ENCODE results near the gene MAFG. TPM values are rescaled to one million over a fixed set of nuclear protein-coding genes. Genes with fewer than 3 reads are reported as not detected.

MAFG gene
- total and polyA plus RNA-seq, 2 donors (not counting 1 experiment from before 2014, with no cell fraction given), result 11.3 to 20.6 TPM

- peak overlapping the region; percentile 70 to 85 (median 84) for H3K4me3 ChIP-seq (replicated peaks in 1 of 4; ENCODE audit: control extremely low read depth in 1 of 4, insufficient read depth in 1 of 4, low read depth in 3 of 4, low read length in 4 of 4)
- H3K27me3 ChIP-seq (ENCODE audit: control insufficient read depth, insufficient read depth, low read length), result no peaks in the 10 kb centered on the region
- no peaks in the 10 kb centered on the region for H3K9me3 ChIP-seq (ENCODE audit: control insufficient read depth, insufficient read depth, low read depth, low read length)
- H3K36me3 ChIP-seq (ENCODE audit: control insufficient read depth, insufficient read depth, low read length), result peaks cover 44% of the 10 kb centered on the region
- peak overlapping the region; percentile 32 for H3K27ac ChIP-seq (ENCODE audit: insufficient read depth, low read length)
- H3K9ac ChIP-seq (ENCODE audit: insufficient read depth, low read length), result peak overlapping the region; percentile 72
- H4K20me1 ChIP-seq (ENCODE audit: control insufficient read depth, extremely low read depth, insufficient read depth, low read length), result no peaks in the 10 kb centered on the region
- peaks cover 5% of the 10 kb centered on the region for H3K4me1 ChIP-seq (ENCODE audit: control insufficient read depth, extremely low read depth, insufficient read depth, low read length)
- peaks cover 5% of the 10 kb centered on the region for H3K79me2 ChIP-seq (ENCODE audit: control insufficient read depth, insufficient read depth, low read length)
- peak overlapping the region; percentile 93 for H3K4me2 ChIP-seq (ENCODE audit: extremely low read depth, insufficient read depth, low read length)
- TF ChIP-seq EZH2 (IDR thresholded peaks at IDR 0.05; ENCODE audit: low read length, missing control alignments) (no peak), CTCF (conservative IDR thresholded peaks at IDR 0.05 in 1 of 2, IDR thresholded peaks at IDR 0.05 in 1 of 2; ENCODE audit: low read depth in 1 of 2, low read length in 2 of 2) (no peak)
- no peak for DNase-seq (ENCODE audit: low read depth in 2 of 2)
- no peak overlapping the region for H2AFZ ChIP-seq (ENCODE audit: low read length)
These were observed 17.3 kb downstream of the MAFG start for GRCh38 chr17:81909966-81910839.

DNA sequence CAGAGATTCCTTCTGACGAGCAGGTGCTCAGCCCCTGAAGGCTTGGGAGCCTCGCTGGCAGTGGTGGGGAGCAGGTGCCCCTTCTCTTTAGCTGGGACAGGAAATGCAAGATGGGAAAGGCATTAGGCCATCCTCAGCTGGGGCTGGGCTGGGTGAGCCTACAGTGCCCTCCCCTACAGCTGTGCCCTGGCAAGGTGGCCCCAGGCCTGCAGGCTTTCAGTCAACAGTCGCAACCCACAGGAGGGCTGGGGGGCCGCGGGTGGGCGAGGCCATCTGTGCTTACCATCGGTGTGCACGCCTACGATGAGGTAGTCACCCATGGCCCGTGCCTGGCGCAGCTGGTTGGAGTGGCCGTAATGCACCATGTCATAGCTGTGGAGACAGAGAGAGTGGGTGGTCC, 18.3 kb downstream of the MAFG start:
- H3K36me3 ChIP-seq (ENCODE audit: control insufficient read depth, insufficient read depth, low read length), result peaks cover 41% of the 10 kb centered on the region
- peaks cover 5% of the 10 kb centered on the region for H3K4me1 ChIP-seq (ENCODE audit: control insufficient read depth, extremely low read depth, insufficient read depth, low read length)
- no peak for TF ChIP-seq CTCF (conservative IDR thresholded peaks at IDR 0.05 in 1 of 2, IDR thresholded peaks at IDR 0.05 in 1 of 2; ENCODE audit: low read depth in 1 of 2, low read length in 2 of 2)
- no peak for TF ChIP-seq EZH2 (IDR thresholded peaks at IDR 0.05; ENCODE audit: low read length, missing control alignments)
- no peaks in the 10 kb centered on the region for H3K9me3 ChIP-seq (ENCODE audit: control insufficient read depth, insufficient read depth, low read depth, low read length)
- H2AFZ ChIP-seq (ENCODE audit: low read length), result no peak overlapping the region
- no peak overlapping the region for H3K9ac ChIP-seq (ENCODE audit: insufficient read depth, low read length)
- no peaks in the 10 kb centered on the region for H3K27me3 ChIP-seq (ENCODE audit: control insufficient read depth, insufficient read depth, low read length)
- DNase-seq (ENCODE audit: low read depth in 2 of 2), result no peak
- H3K4me2 ChIP-seq (ENCODE audit: extremely low read depth, insufficient read depth, low read length), result no peak overlapping the region
- H3K27ac ChIP-seq (ENCODE audit: insufficient read depth, low read length), result no peak overlapping the region
- H4K20me1 ChIP-seq (ENCODE audit: control insufficient read depth, extremely low read depth, insufficient read depth, low read length), result no peaks in the 10 kb centered on the region
- H3K79me2 ChIP-seq (ENCODE audit: control insufficient read depth, insufficient read depth, low read length), result peaks cover 4% of the 10 kb centered on the region
- no peak overlapping the region for H3K4me3 ChIP-seq (replicated peaks in 1 of 4; ENCODE audit: control extremely low read depth in 1 of 4, insufficient read depth in 1 of 4, low read depth in 3 of 4, low read length in 4 of 4)

GRCh38 chr17:81908793-81909192, 18.7 kb downstream of the MAFG start:
- Histone ChIP-seq H3K4me1 (ENCODE audit: control insufficient read depth, extremely low read depth, insufficient read depth, low read length) (peaks cover 5% of the 10 kb centered on the region), H3K4me3 (replicated peaks in 1 of 4; ENCODE audit: control extremely low read depth in 1 of 4, insufficient read depth in 1 of 4, low read depth in 3 of 4, low read length in 4 of 4) (no peak overlapping the region), H3K36me3 (ENCODE audit: control insufficient read depth, insufficient read depth, low read length) (peaks cover 39% of the 10 kb centered on the region), H3K4me2 (ENCODE audit: extremely low read depth, insufficient read depth, low read length) (no peak overlapping the region), H3K27ac (ENCODE audit: insufficient read depth, low read length) (no peak overlapping the region), H3K9ac (ENCODE audit: insufficient read depth, low read length) (no peak overlapping the region), H3K27me3 (ENCODE audit: control insufficient read depth, insufficient read depth, low read length) (no peaks in the 10 kb centered on the region), H3K79me2 (ENCODE audit: control insufficient read depth, insufficient read depth, low read length) (peaks cover 4% of the 10 kb centered on the region), H2AFZ (ENCODE audit: low read length) (no peak overlapping the region), H4K20me1 (ENCODE audit: control insufficient read depth, extremely low read depth, insufficient read depth, low read length) (no peaks in the 10 kb centered on the region), H3K9me3 (ENCODE audit: control insufficient read depth, insufficient read depth, low read depth, low read length) (no peaks in the 10 kb centered on the region)
- DNase-seq (ENCODE audit: low read depth in 2 of 2), result no peak
- TF ChIP-seq CTCF (conservative IDR thresholded peaks at IDR 0.05 in 1 of 2, IDR thresholded peaks at IDR 0.05 in 1 of 2; ENCODE audit: low read depth in 1 of 2, low read length in 2 of 2), result no peak
- TF ChIP-seq EZH2 (IDR thresholded peaks at IDR 0.05; ENCODE audit: low read length, missing control alignments), result no peak

Data from fibroblast of lung (primary cell).